HG02938 (cell line): Measurements from ENCODE around the gene OR5AL1.
"Not testable (repeated sequence)": the region's sequence is repeated elsewhere in the genome, so short reads cannot be mapped to it uniquely, and the experiment has no call there.

Experiments used
- ATAC-seq: cut with Tn5 transposase; IDR thresholded peaks from one replicate; pipeline ENCODE4 v1.9.1; 2021; ENCODE audit warnings: mild to moderate bottlenecking, moderate library complexity; ENCODE audit not compliant: unreplicated experiment

OR5AL1 gene

DNA sequence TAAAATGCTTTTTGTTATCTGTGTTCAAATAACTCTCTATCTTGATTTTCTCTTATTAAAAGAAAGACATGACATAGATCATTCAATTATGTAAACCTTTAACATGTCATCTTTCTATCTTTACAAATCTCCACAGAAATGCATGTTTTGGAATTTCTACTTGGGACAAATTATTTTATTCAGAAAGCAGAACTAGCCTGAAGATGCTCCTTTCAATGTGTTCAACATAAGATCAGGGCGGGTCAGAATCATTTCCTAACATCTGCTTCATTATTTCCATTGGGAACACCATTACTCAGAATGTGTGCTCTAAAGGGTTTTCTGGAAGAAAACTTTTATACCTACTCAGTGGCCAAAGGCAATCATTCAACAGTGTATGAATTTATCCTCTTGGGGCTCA is at the start of gene OR5AL1:
OR5AL1 (plus strand) TSS at position 301 of the 400 bp plus-strand sequence.
- ATAC-seq, result no peak

DNA sequence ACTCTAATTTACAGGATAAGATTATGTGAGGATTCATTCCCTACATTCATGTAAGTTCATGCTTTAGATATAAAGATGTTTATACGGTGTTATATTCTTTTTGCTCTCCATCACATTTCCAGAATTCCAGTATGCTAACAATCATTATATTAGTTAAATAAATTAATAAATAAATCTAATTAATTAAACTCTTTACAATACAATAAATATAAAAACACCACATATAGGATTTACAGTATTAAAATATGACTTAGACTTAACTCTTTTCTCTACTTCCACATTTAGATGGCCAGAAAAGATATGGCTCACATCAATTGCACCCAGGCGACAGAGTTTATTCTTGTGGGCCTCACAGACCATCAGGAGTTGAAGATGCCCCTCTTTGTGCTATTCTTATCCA is 37.2 kb upstream of the OR5AL1 start, which contains the start of gene OR8U1:
OR8U1 (plus strand) TSS at position 301 of the 400 bp plus-strand sequence; CDS start at position 301, 0 bp downstream.
- no peak for ATAC-seq

DNA sequence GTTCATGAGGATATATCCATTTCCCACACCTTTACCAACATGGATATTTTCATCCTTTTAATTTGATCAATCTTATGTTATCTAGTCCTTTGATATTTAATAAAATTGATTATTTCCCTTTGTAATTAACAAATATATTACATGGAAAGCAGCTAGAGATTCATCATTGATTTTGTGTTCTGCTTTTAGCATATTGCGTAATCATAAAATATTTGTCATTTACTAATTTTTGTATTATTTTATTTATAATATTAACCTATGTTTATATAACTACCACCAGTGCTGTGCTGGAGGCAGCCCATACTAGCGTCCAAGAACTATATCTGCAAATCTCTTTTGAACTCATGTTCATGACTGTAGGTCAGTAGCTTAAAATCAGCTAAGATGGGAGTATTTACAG is 32.4 kb upstream of the OR5AL1 start:
- no peak for ATAC-seq

DNA sequence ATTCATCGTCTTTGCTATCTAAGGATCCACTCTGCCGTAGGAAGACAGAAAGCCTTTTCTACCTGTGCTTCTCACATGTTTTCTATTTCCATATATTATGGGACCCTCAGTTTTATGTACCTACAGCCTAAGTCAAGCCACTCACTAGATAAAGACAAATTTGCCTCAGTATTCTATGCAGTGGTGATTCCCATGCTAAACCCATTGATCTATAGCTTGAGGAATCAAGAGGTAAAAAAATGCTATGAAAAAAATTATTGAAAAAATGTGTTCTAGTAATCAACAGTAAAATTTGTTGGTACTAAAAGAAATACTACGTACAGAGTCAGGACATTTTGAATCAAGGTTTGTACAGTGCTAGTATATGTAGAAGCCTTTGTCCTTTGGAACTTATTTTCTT is 18.1 kb upstream of the OR5AL1 start:
- ATAC-seq, result no peak

DNA sequence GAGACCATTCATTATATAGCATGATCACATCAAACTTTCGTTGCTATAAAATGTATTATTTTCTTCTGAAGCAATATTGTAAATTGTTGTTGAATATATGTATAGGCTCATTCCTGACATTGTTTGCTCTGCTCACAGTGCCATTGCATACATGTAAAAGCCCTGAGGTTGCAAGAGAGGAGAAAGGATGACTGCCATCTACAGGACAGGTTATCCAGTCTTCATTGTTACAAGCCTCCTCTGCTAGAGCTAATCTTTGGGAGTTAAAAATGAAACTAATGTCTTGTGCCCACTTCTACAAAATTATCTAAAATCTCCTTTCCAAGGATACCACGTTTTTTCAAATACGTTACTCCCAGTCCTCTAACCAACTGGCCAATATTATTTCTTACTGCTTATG is 16.4 kb upstream of the OR5AL1 start:
- no peak for ATAC-seq

DNA sequence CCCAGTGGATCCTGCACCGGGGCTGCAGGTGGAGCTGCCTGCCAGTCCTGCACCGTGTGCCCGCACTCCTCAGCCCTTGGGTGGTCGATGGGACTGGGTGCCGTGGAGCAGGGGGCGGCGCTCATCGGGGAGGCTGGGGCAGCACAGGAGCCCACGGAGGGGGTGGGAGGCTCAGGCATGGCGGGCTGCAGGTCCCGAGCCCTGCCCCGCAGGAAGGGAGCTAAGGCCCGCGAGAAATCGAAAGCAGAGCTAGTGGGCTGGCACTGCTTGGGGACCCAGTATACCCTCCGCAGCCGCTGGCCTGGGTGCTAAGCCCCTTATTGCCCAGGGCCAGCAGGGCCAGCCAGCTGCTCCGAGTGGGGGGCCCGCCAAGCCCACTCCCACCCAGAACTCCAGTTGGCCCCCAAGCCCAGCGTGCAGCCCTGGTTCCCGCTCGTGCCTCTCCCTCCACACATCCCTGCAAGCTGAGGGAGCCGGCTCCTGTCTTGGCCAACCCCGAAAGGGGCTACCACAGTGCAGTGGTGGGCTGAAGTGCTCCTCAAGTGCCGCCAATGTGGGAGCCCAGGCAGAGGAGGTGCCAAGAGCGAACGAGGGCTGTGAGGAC is 10.5 kb upstream of the OR5AL1 start:
- not testable (repeated sequence) for ATAC-seq

DNA sequence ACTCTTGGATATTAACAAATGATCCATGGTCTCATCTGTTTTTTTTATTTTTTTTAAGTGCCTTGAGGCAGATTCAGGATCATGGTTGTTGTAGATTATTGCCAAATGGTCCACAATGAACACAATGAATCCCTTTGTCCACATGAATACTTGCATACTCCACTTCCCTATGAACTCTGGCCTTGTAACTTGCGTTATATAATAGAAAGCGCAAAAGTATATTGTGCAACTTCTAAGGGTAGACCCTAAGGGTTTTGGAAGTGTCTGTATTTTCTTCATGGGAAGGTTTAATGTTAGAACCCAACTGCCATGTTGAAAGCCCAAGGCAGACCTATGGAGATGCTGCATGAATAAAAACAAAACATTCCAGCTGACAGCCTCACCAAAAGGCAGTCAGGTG is 8.1 kb upstream of the OR5AL1 start:
- no peak for ATAC-seq

DNA sequence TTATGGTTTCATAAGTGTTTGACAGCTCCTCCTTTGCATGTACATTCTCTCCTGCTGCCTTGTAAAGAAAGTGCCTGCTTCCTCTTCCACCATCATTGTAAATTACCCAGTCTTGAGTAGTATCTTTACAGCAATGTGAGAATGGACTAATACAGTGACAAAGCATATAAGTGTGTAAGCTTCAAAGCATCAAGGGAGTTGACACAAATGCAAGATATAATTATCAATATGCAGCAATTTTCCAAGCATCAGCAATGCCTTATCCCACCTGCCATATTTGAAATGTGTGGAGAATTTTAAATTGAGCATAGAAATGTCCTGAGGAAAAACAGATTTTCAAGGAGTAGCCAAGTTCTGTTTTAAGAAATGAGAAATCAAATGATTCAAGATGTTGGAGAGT is 1.7 kb upstream of the OR5AL1 start:
- no peak for ATAC-seq

DNA sequence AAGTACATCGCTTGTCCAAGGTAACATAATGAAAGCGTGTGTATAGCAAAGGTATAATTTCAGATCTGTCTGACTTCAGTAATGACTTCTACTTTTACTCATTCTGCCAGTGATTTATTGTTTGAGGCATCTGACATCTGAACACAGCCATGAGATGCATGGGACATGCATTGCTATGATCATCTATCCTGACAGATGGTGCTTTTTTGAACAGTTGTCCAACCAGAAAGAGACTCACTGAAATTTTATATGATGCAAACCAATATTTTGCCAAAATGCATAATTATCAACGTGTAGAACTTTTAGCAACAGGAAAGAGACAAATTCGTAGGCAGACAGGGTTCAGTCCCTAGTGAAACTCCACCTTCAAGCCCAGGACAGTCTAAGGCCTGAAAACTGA is 41.0 kb downstream of the OR5AL1 start:
- no peak for ATAC-seq

DNA sequence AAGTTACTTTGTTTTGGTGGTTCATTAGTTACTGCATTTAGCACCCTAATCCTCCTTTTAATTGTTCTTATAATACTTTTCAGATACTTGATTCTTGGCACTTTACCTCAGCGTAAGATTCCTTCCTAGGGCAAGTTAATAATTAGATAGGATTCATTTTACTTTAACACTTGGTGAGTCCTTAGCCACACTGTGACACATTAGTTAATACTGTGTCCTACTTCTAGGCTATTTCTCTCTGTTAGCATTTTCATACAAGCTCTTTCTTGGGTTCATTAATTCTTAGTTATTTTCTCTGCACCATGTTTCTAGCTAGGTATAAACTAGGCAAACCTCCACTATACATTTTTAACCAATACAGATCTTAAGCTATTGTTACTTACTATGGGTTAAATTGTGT is 44.6 kb downstream of the OR5AL1 start:
- no peak for ATAC-seq
